NCI-H146 (cell line): ENCODE data around the gene TEX11.

Experiments
- DNase-seq: peaks from one replicate; lab custom pipeline; 2025; lab: John Stamatoyannopoulos, UW

The TEX11 gene

GRCh38 chrX:70494441-70494840 is 414.1 kb downstream of the TEX11 start:
- no peak for DNase-seq

GRCh38 chrX:70488856-70489255 is 419.7 kb downstream of the TEX11 start:
- DNase-seq, result no peak

- DNase-seq, result peak; percentile 39
Observed at GRCh38 chrX:70485466-70485865, 423.0 kb downstream of the TEX11 start.

- no peak for DNase-seq
Observed at GRCh38 chrX:70482300-70482699, 426.2 kb downstream of the TEX11 start.

DNA sequence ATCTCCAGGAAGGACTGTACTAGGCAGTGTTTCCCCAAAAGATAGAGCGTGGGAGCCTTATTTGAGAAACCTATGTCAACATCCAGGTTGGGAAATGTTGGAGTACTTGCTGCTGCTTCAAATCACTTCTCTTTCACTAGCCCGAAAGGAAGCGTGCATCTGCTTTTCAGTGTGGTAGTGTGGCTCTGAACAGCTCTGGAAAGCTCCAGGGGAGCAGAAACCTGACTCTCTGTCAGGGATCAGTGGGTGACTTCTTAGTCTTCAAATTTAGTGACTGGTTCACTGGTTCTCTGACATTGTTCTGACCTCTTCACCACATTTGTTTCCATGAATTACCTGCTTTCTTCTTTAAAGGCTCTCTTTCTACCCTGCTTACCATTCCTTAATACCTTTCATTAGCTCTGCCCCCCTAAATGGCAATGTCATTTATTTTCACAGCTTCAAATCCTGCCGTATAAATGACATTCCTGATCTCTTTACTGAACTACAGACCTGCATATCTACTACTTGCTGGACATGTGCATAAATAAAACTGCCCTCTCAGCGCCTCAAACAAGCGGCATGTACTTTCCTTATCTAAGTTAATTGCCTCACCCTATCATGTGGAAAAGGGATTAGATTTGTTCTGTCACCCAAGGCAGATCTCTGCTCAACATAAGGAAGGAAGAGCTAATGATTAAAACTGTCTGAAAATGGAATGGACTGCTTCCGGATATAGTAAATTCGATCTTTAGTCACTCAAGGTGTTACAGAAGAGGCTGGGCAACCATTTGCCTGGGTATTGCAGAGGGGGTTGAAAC is 426.8 kb downstream of the TEX11 start:
- DNase-seq, result no peak

DNA sequence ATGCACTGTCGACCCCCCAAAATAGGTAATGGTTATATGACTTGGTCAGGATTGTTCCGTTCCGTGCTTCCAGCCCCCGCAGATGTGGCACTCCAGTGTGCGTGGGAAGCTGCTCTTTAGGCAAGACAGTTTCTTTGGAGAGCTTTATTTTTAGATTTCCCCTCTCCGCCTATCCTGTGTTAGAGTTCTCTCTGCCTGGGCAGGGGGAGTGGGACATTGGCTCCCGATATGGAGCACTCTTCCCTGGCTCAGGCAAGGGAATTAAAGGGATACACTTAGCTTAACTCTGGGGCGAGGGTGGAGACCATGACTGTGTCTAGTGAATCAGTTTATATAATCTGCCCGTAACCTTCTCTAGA is 427.9 kb downstream of the TEX11 start:
- no peak for DNase-seq

DNA sequence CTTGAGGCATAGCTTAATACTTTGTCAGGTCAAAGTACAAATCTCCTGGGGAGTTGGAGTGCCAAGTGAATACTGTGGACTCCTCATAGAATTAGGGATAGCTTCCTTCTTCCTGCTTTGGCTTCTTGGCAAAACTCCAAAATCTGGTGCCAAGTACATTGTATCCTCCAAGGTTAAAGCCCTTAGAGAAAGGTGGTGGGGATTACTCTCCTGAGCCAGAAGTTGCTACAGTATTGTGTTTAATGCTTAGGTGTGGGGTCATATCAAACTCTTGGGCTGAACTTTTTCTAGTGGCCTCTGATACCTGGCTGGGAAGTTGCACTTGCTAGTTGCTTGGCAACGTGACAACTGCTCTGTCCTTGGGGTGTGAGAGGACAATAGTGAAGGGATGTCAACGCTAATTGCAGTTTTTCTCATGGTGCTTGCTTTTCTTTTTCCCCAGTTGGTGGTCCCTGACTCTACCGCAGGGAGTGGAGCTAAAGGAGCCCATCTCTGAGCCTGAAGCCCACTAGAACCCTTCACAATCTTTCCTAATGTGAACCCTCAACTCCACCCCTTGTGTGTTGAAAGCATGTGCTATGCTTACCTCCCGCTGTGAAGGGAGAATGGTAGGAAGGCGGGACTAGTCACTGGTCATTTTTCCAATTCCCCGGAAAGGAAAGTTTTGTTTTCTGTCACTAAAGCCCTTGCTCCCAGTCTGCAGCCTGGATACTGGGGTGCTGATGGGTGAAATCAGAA is 428.4 kb downstream of the TEX11 start:
- peak; percentile 47 for DNase-seq

DNA sequence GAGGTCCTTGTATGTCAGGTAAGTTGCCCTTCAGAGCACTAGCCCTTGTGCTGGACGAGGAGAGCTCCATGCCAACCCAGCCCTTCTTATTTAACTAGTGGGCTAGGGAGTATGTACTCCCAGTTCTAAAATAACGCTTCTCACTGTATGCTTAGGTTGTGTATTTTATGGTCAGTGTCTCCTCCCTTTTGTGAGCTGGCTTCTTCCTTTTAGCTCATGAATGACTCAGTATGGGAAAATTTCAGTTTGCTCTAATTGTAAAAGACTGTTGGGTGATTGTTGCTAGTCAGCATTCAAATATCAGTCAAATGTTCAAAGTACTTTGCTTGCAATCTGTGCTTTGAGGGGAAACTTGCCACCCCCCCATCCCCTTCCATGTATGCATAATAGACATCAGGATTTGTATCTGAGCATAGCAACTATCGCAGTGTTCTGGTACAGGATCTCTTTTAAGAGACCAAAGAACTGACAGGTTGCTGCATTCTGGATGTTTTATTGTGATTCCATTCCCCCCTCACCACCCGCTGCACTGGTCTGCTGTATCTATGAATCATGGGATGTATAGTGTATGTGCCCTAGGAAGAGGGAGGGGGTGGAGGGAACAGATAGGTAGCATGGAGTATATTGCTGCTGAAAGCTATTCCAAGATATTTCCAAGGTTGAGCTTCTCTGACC is 429.1 kb downstream of the TEX11 start:
- DNase-seq, result no peak
